Lung (tissue), 12 donors: ENCODE measurements around the gene LDB2. TPM values are rescaled to one million over a fixed set of nuclear protein-coding genes. Genes with fewer than 3 reads are reported as not detected.
A peak's percentile ranks its signal among the peaks of the same experiment; 100 is the strongest.
"Not testable (repeated sequence)": the region's sequence is repeated elsewhere in the genome, so short reads cannot be mapped to it uniquely, and the experiment has no call there.

ENCODE experiments used
- ATAC-seq: fragments of 200-7000 bp; cut with Tn5 transposase; one replicate; pipeline ENCODE4 v1.9.1; 2020; ENCODE audit warnings: moderate number of reproducible peaks; ENCODE audit not compliant: insufficient read depth, low FRiP score
- DNase-seq, 3 donors: peaks; one replicate each; pipeline ENCODE4 v3.0.0-alpha.2; 2013 to 2017
- H3K27ac ChIP-seq, 2 donors: one replicate each; pipeline ENCODE4 v1.5.1; 2013; ENCODE audit warnings: mild to moderate bottlenecking in 2 of 2, moderate library complexity in 2 of 2, control low read depth in 1 of 2, inconsistent platforms in 1 of 2, low read depth in 1 of 2, low read length in 1 of 2
- H3K27me3 ChIP-seq, 3 donors: one replicate each; pipeline ENCODE4 v1.5.1; 2013; ENCODE audit warnings: low read length in 2 of 3; ENCODE audit not compliant: control insufficient read depth in 3 of 3, insufficient read depth in 3 of 3
- H3K36me3 ChIP-seq, 4 donors: one replicate each; pipeline ENCODE4 v1.5.1; 2013; ENCODE audit warnings: low read length in 4 of 4, mild to moderate bottlenecking in 1 of 4, moderate library complexity in 1 of 4; ENCODE audit not compliant: control insufficient read depth in 4 of 4, insufficient read depth in 4 of 4
- H3K4me1 ChIP-seq, 5 donors: one replicate each; pipeline ENCODE4 v1.5.1; 2013; ENCODE audit warnings: low read length in 5 of 5, mild to moderate bottlenecking in 2 of 5, moderate library complexity in 1 of 5; ENCODE audit not compliant: control insufficient read depth in 5 of 5, insufficient read depth in 5 of 5
- H3K4me3 ChIP-seq: one replicate; pipeline ENCODE4 v1.5.1; 2013; ENCODE audit warnings: mild to moderate bottlenecking, control low read depth, moderate library complexity
- H3K9ac ChIP-seq, 2 donors: one replicate each; pipeline ENCODE4 v1.5.1; 2013; ENCODE audit warnings: low read length in 2 of 2, control low read depth in 1 of 2; ENCODE audit not compliant: insufficient read depth in 1 of 2
- H3K9me3 ChIP-seq, 4 donors: one replicate each; pipeline ENCODE4 v1.5.1; 2013; ENCODE audit warnings: low read length in 3 of 4, mild to moderate bottlenecking in 1 of 4, moderate library complexity in 1 of 4; ENCODE audit not compliant: control insufficient read depth in 4 of 4, insufficient read depth in 3 of 4
- CTCF ChIP-seq: IDR thresholded peaks from 2 replicates; pipeline ENCODE4 v1.5.1; 2012; ENCODE audit warnings: mild to moderate bottlenecking; ENCODE audit errors: control extremely low read depth, extremely low read depth
- WGBS, 2 donors: extraction: QIAGEN DNeasy Blood & Tissue Kit; methylation state at CpG; one replicate each; pipeline ENCODE4 v1.1.7; 2013; 5-methylcytosine and 5-hydroxymethylcytosine counted together
- polyA plus RNA-seq, 2 donors: library from polyadenylated mRNA; stranded (reverse); fragments of 200-250 nt; gene quantifications; one replicate each; pipeline ENCODE4 v1.2.1, GENCODE V29; 2013
- total RNA-seq, 2 donors: library from RNA; depleted of rRNA in 1 of 2; stranded (reverse); fragments of >200 nt in 1 of 2; gene quantifications; one replicate each; pipeline ENCODE4 v1.2.1, GENCODE V29; 2014 to 2021
- donor health status: control.
- donor health status: control.
- donor health status: Bipolar disorder and iron deficiency.
- donor health status: healthy.
- donor health status: DM: yes; HTN: yes; CAD: no.

The LDB2 gene
- total and polyA plus RNA-seq, 4 donors = 18.1 to 147 (median 46.1) TPM

- no peak for TF ChIP-seq CTCF
- Histone ChIP-seq H3K36me3 (no peaks in the 10 kb centered on the region), H3K4me1 (no peaks in the 10 kb centered on the region), H3K9ac (no peak overlapping the region), H3K4me3 (no peak overlapping the region), H3K27ac (no peak overlapping the region), H3K9me3 (peaks cover 0 to 2% (median 0%) of the 10 kb centered on the region in 4 donors), H3K27me3 (peaks cover 0 to 4% (median 0%) of the 10 kb centered on the region in 3 donors)
- 85% methylated on average over 6 of the region's 6 CpGs for WGBS, 2 donors
- ATAC-seq (no peak), DNase-seq (no peak)
These were observed 40.1 kb upstream of the LDB2 start for GRCh38 chr4:16938512-16939040.

- no peaks in the 10 kb centered on the region for H3K4me1 ChIP-seq
- no peaks in the 10 kb centered on the region for H3K9me3 ChIP-seq
- no peak for TF ChIP-seq CTCF
- peak in 2 of 3 donors; percentile 24 to 60 for DNase-seq
- no peak overlapping the region for H3K4me3 ChIP-seq
- WGBS, 2 donors = 79 to 92% methylated on average over 5 of the region's 5 CpGs
- no peak overlapping the region for H3K9ac ChIP-seq
- ATAC-seq = no peak
- H3K27ac ChIP-seq = no peak overlapping the region
- no peaks in the 10 kb centered on the region for H3K36me3 ChIP-seq
- H3K27me3 ChIP-seq = peaks cover 0 to 2% (median 0%) of the 10 kb centered on the region in 3 donors
These were observed 33.2 kb upstream of the LDB2 start for GRCh38 chr4:16931339-16932305.

GRCh38 chr4:16926214-16926613, 27.8 kb upstream of the LDB2 start:
- Histone ChIP-seq H3K9ac (no peak overlapping the region), H3K36me3 (no peaks in the 10 kb centered on the region), H3K27ac (no peak overlapping the region), H3K27me3 (peaks cover 0 to 2% (median 0%) of the 10 kb centered on the region in 3 donors), H3K9me3 (no peaks in the 10 kb centered on the region), H3K4me3 (no peak overlapping the region), H3K4me1 (no peaks in the 10 kb centered on the region)
- DNase-seq = no peak
- WGBS, 2 donors = 45 to 65% methylated on average over 1 of the region's 1 CpG
- TF ChIP-seq CTCF = no peak
- no peak for ATAC-seq

GRCh38 chr4:16918716-16919115, 20.3 kb upstream of the LDB2 start:
- 98% methylated on average over 4 of the region's 4 CpGs for WGBS, 2 donors
- ATAC-seq, H3K27ac ChIP-seq, H3K9me3 ChIP-seq, H3K36me3 ChIP-seq, DNase-seq, H3K27me3 ChIP-seq, H3K4me1 ChIP-seq, H3K9ac ChIP-seq, H3K4me3 ChIP-seq: not testable (repeated sequence)
